Middle frontal gyrus (tissue), 1 donor: ENCODE data around the gene SORD.
"Not testable (repeated sequence)": the region's sequence is repeated elsewhere in the genome, so short reads cannot be mapped to it uniquely, and the experiment has no call there.

Experiments used
- DNase-seq: peaks from one replicate; pipeline ENCODE4 v3.0.0-alpha.2; 2015; ENCODE audit warnings: low spot score; ENCODE audit errors: extremely low spot score

SORD gene

DNA sequence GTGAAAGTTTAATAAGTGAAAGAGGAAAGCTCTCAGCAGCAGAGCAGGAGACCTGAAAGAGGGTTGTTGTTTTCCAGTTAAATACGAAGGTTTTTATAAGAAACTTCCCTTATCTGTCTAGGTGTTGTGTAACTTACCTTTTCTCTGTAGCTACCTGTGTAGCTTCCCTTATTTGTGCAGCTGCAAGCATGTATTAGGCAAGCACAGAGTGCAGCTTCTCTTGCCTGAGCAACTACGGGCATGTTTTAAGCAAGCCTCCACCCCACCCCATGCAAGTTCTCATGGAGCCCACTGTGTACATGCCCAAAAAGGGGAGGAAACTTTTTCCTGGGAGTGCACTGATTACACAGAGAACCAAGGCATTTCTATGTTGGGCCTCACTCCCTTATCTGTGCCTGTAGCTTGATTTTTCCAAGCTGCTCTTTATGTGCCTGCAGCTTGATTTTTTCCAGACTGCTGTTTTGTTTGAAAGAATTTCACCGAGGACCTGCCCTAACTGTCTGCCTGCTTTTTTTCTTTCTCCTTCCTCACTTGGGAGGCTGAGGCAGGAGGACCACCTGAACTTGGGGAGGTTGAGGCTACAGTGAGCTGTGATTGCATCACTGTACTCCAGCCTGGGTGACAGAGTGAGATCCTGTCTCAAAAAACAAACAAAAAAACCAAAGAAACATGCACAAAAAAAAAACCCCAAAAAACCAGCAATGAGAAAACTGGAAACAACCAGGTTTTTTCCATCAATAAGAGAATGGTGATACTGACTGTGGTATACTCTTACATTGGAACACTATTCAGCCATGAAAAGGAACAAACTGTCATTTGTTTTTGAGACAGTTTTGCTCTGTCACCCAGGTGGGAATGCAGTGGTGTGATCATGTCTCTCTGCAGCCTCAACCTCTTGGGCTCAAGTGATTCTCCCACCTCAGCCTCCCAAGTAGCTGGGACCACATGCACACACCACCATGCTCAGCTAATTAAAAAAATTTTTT lies 36.0 kb downstream of the SORD start:
- DNase-seq, result not testable (repeated sequence)

- DNase-seq, result not testable (repeated sequence)
Observed at GRCh38 chr15:45062301-45062700, 39.3 kb downstream of the SORD start.

GRCh38 chr15:45064386-45064785 lies 41.4 kb downstream of the SORD start:
- no peak for DNase-seq

- not testable (repeated sequence) for DNase-seq
Observed at GRCh38 chr15:45069942-45070360, 47.0 kb downstream of the SORD start.

DNA sequence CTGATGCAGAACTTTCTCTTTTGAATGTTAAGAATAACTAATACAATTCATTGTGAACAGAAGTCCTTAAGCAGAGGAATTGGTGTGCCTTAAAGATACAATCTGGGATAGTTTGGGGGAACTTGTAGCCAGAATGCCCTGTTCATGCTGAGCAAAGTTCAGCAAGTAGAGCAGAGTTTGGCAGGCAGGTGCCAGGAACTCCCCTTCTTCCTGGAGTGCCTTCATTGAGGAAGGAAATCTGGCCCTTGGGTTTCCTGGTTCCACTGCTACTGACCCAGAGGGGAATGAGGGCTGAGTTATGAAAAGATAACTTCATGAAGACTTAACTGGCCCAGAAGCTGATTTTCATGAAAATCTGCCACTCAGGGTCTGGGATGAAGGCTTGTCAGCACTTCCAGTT lies 50.6 kb downstream of the SORD start:
- DNase-seq, result not testable (repeated sequence)

- not testable (repeated sequence) for DNase-seq
Observed at GRCh38 chr15:45075440-45076320, 52.7 kb downstream of the SORD start.

GRCh38 chr15:45077391-45077790 lies 54.4 kb downstream of the SORD start:
- not testable (repeated sequence) for DNase-seq

DNA sequence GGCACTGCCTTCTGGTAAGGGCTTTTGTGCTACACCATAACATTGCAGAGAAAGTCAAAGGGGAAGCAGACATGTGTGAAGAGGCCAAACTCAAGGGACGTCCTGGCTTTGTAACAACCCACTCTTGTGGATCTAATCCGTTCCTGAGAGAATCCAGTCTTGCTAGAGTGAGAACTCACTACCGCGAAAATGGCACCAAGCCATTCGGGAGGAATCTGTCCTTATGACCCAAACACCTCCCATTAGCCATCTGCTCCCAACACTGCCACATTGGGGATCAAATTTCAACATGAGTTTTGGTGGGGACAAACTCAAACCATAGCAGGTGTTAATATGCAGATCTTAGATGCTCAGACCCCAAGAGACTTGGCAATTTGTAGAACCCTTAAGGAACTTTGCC lies 56.2 kb downstream of the SORD start:
- not testable (repeated sequence) for DNase-seq

- not testable (repeated sequence) for DNase-seq
Observed at GRCh38 chr15:45079628-45080246, 56.7 kb downstream of the SORD start.

- not testable (repeated sequence) for DNase-seq
Observed at GRCh38 chr15:45080593-45080992, 57.6 kb downstream of the SORD start.

- not testable (repeated sequence) for DNase-seq
Observed at GRCh38 chr15:45082412-45082811, 59.4 kb downstream of the SORD start.

DNA sequence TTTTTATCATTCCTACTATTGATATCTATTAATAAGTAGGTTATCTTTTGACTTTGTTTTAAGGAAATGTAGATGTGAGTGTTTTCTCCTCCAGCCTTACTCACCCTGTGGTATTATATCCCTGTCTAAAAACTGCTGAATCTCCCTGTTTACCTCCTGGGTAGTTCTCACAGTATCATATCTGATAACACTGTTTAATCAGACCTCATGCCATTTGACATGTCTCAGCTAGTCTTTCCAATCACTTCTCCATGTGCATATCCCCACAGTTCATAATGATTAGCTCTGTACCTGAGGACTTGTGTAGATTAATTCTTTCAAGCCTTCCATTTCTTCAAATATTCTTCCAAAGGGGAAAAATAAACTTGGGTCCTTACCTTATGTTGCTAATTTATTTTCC lies 60.2 kb downstream of the SORD start:
- no peak for DNase-seq

DNA sequence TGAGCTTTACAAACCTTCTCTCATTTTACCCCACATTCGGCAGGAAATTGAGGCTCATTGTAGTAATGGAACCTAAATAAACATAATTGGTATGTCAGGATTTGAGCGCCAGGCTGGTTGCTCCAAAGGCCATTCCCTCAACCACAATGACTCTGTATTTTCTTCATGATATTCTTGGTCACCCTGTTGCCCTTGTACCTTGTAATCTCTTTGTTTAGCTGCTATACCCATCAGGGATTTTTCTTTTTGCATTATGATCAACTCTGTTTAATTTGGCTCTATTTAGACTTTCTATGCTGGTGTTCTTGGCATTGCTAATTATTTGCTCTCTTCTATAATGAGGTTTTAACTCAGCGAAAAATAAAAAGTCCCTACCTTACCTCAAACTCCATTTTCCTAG lies 61.2 kb downstream of the SORD start:
- no peak for DNase-seq

DNA sequence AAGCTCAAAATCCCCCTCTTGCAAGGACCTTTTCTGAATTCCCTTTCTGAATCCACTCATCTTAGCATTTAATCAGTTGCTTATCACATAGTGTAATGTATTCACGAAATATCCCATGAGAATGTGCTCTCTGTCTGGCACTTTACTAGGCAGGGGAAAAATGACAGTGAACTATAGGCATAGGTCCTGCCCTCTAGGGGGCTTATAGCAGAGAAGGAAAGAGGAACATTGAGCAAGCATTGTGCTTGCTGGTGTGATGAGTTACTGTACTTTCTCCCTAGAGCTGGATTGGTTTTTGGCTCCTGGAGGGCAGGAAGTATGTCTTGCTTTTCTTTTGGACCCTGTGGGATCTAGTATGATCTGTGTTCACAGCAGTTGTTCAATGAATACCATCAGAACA lies 64.5 kb downstream of the SORD start:
- no peak for DNase-seq

GRCh38 chr15:45088801-45089711 lies 66.1 kb downstream of the SORD start:
- DNase-seq, result no peak

- DNase-seq, result no peak
Observed at GRCh38 chr15:45089712-45090373, 66.8 kb downstream of the SORD start.

- no peak for DNase-seq
Observed at GRCh38 chr15:45091161-45091560, 68.2 kb downstream of the SORD start.

GRCh38 chr15:45091576-45091975 lies 68.6 kb downstream of the SORD start:
- DNase-seq, result no peak

DNA sequence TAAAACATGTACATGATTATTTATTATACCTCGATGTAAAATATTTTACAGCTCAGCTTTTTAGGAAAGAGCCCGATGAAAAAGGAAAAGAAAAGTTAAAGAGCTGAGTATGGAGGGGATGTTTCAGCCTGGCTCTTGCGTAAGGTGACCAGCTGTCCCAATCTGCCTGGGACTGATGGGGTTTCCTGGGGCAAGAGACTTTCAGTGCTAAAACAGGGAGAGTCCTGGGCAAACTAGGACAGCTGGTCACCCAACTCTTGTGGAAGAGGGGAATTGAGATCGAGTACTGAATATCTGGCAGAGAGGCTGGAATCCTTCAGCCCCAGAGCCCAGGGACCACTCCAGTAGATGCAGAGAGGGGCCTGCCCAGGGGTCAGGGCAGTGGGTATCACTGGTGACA lies 70.0 kb downstream of the SORD start:
- no peak for DNase-seq
